Measurements from ENCODE around the gene ADISSP. TPM values are rescaled to one million over a fixed set of nuclear protein-coding genes. Genes with fewer than 3 reads are reported as not detected.

Gene ADISSP
- total RNA-seq, 1 donor: 26.8 TPM

DNA sequence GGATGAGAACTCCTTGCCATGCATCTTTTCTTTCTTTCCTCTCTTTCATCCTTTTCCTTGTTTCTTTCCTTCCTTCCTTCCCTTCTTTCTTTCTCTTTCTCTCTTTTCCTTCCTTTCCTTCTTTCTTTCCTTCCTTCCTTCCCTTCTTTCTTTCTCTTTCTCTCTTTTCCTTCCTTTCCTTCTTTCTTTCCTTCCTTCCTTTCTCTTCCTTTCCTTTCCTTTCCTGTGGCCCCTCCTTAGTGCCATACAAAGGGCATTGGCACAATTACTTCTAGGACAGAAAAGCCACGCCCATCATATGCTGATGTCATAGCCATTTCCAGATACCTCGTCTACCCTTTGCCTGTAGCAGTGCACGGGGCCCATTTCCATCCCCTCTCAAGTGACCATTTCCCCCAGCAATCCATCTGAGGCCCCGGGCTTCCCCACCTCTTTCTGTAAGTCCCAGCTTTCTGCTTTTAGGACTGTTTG is 21.2 kb upstream of the ADISSP start:
- TF ChIP-seq, protein P1, sequence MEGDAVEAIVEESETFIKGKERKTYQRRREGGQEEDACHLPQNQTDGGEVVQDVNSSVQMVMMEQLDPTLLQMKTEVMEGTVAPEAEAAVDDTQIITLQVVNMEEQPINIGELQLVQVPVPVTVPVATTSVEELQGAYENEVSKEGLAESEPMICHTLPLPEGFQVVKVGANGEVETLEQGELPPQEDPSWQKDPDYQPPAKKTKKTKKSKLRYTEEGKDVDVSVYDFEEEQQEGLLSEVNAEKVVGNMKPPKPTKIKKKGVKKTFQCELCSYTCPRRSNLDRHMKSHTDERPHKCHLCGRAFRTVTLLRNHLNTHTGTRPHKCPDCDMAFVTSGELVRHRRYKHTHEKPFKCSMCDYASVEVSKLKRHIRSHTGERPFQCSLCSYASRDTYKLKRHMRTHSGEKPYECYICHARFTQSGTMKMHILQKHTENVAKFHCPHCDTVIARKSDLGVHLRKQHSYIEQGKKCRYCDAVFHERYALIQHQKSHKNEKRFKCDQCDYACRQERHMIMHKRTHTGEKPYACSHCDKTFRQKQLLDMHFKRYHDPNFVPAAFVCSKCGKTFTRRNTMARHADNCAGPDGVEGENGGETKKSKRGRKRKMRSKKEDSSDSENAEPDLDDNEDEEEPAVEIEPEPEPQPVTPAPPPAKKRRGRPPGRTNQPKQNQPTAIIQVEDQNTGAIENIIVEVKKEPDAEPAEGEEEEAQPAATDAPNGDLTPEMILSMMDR (IDR thresholded peaks at IDR 0.05; ENCODE audit: insufficient read depth, low read depth, low read length): no peak
- H3K4me3 ChIP-seq (ENCODE audit: low read depth, low read length): no peak overlapping the region
- DNase-seq (ENCODE audit: low read depth): no peak

- TF ChIP-seq, protein P1 (IDR thresholded peaks at IDR 0.05; ENCODE audit: insufficient read depth, low read depth, low read length): no peak
- peak; percentile 71 for DNase-seq (ENCODE audit: low read depth)
- H3K4me3 ChIP-seq (ENCODE audit: low read depth, low read length): peak overlapping the region; percentile 41
These were observed 19.9 kb upstream of the ADISSP start for GRCh38 chr20:3787324-3788014.

DNA sequence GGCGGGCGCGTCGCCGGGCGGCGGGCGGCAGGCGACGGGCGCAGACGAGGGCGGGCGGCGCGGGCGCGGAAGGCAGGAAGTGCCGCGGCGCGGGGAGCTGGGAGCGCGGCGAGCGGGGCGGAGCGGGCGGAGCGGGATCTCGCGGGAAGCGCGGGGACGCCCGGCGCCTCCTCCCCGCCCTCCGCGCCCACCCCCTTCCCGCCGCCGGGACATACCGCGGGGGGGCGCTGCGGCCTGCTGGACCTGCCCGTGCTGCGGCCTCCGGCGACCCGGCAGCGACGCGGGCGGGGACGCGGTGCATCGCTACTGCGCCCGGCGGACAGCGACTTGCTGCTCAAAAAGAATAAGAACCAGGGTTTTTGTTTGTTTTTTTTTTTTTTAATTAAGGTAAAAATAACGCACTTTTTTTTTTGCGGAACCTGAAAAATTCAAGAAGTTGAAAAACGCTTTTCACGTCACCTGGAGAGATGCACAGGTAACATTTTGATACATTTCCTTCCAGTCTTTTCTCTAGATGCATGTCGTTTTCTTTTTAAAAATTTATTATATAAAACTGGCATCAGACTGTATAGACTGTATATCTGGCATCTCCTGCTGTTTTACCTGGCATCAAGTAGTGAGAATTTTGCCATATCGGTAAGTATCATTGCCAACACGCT is 19.2 kb upstream of the ADISSP start, which contains the start of gene CENPB:
Gene CENPB, minus strand, starts transcription at position 76 of the 659 bp plus-strand sequence. CDS start 257 bp downstream, outside the sequence.
- H3K4me3 ChIP-seq (ENCODE audit: low read depth, low read length): peak within 1 kb of the TSS; percentile 74
- TF ChIP-seq, protein P1 (IDR thresholded peaks at IDR 0.05; ENCODE audit: insufficient read depth, low read depth, low read length): peak; percentile 63
- peak; percentile 85 for DNase-seq (ENCODE audit: low read depth)

DNA sequence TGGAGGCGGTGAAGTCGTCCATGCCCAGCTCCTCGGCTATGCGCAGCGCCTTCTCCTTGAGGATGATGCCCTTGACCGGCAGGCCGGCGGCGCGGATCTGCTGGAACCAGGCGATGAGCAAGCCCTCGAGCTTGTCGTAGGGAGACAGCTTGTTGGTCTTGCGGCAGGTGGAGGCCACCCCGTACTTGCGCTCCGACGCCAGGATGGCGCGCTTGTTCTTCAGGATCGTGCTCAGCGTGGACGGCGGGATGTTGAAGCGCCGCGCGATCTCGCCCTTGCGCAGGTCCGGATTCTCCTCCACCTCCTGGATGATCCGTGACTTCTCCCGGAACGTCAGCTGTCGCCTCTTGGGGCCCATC is 18.6 kb upstream of the ADISSP start:
- H3K4me3 ChIP-seq (ENCODE audit: low read depth, low read length): peak overlapping the region; percentile 74
- peak; percentile 64 for DNase-seq (ENCODE audit: low read depth)
- TF ChIP-seq, protein P1 (IDR thresholded peaks at IDR 0.05; ENCODE audit: insufficient read depth, low read depth, low read length): no peak

- TF ChIP-seq, protein P1 (IDR thresholded peaks at IDR 0.05; ENCODE audit: insufficient read depth, low read depth, low read length): no peak
- peak overlapping the region; percentile 74 for H3K4me3 ChIP-seq (ENCODE audit: low read depth, low read length)
- DNase-seq (ENCODE audit: low read depth): no peak
These were observed 17.9 kb upstream of the ADISSP start for GRCh38 chr20:3785240-3786125.

DNA sequence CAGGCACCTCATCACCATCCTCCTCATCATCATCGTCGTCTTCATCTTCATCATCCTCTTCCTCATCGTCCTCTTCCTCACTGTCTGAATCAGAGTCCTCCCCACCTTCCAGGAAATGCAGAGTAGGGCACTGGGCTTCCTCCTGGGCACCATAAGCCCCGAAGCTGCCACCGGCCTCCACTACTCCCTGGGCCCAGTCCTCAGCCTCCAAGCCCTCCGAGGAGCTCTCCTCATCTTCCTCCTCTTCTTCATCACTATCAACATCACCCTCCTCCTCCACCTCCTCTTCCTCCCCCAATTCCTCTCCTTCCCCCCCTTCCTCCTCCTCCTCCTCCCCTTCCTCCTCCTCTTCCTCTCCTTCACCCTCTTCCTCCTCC is 17.3 kb upstream of the ADISSP start:
- H3K4me3 ChIP-seq (ENCODE audit: low read depth, low read length): peak overlapping the region; percentile 74
- TF ChIP-seq, protein P1 (IDR thresholded peaks at IDR 0.05; ENCODE audit: insufficient read depth, low read depth, low read length): no peak
- no peak for DNase-seq (ENCODE audit: low read depth)
